Inflammatory macrophage (primary cell): ENCODE data around the gene OTOF.
A peak's percentile ranks its signal among the peaks of the same experiment; 100 is the strongest.
"Not testable (repeated sequence)": the region's sequence is repeated elsewhere in the genome, so short reads cannot be mapped to it uniquely, and the experiment has no call there.

Experiments used
- DNase-seq, 2 donors: peaks; one replicate each; pipeline ENCODE4 v3.0.0-alpha.2; 2020 to 2022

Gene OTOF

DNA sequence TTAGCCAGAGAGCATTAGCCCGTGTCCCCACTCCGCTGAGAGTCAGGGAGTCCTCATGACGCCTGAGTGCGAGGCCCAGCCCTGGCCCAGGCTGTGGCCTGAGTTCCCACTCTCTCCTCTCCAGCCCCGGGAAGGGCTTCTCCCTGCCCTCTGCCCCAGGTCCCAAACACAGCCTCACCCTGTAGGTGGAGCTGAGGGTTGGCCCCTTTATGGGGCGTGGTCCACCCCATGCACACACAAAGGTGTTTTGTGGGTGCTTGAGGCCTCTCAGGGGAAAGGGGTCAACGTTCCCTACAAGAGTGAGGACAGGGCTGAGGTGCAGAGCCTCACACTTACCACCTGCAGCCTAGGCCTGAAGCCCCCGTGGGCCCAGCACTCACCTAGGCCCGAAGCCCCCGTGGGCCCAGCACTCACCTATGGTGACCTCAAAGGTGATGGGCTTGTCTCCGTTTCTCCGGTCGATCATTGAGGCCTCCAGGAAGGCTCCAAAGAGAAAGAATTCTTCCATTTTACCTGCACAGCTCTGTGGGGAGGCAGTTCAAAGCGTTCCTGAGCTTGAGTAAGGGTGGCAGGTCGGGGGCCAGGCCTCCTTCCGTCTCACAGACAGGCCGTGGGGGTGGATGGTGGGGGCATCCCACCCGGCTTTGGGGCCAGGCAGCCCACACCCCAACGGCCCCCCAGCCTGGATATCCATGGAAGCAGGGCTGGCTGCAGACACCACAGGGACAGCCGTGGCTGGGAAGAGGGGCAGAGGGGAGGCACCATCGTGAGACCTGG is 2.1 kb upstream of the OTOF start:
- DNase-seq = no peak

DNA sequence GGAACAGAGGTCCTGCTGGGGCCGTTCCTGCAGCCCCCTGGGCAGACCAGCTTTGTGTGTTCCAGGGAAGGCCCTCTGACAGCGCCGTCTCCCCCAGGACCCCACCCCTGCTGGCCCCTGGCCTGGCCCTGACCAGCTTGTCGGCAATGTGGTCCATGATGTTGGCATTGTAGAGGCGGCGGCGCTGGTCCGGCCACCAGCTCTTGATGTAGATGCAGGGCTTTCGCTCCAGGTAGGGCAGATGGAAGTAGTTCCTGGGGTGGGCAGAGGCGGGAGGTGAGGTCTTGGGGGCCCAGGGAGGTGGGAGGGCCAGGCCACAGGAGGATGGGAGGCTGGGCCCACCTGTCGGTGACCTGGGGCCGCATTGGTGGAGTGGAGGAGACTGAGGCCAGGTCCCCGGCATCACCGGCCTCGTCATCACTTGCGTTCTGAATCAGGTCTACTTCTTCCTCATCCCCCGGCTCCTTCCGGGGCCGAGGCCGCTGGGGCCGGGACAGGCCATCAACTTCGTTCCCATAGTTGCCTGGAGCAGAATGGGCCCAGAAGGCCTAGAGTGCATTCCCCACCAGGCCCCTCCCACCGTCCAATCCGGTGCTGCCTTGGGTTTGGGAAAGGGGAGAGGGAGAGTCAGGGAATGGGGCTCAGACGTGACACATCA is 1.3 kb upstream of the OTOF start:
- DNase-seq = no peak

DNA sequence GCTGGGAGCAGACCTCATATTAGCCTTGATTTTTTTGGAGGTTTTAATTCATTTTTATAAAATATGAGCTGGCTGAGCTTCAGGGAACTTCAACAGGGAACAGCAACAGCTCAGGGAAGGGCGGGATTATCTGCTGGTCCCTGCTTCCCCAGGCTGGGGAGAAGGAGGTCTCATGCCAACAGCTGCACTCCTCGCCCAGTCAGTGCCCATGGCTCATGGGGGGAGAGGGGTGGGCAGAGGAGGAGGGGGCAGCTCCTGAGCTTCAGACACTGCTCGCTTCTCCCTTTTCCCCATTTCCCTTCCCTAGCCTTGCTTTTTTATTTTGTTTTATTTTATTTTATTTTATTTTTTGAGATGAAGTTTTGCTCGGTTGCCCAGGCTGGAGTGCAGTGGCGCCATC is 442 bp upstream of the OTOF start:
- DNase-seq = no peak

DNA sequence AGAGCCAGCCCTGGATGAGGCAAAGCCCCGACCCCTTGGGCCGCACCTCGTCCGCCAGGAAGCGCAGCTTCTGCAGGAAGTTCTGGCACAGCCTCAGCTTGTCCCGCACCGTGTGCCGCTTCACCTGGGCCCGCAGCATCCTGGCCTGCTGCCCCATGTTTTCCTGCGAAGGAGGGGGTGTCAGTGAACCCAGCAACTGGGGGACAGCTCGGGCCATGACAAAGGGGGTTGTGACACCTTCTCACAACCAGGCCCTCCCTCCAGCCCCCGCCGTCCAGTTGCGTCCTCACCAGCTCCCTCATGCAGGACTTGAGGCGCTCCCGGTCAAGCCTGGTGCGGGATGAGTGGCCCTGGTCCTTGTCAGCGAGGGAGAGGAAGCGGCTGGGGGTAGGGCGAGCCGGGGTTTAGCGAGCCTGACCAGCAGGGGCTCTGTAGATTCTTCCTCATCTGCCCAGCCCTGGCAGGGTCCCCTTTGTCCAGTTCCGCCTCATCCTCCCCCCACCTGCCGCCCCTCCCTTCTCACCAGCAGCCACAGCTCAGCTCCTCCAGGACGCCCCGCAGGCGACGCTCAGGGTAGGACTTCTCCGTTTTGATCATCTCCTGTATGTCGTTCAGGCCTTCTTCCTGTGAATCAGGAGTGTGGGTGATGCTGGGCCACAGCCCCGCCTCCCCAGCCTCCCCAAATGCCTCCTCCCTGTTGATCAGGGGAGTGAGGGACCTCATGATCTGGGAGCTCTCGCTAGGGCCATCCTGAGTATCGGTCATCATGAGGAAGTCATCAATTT is 606 bp downstream of the OTOF start:
- DNase-seq = peak; percentile 3 to 19

DNA sequence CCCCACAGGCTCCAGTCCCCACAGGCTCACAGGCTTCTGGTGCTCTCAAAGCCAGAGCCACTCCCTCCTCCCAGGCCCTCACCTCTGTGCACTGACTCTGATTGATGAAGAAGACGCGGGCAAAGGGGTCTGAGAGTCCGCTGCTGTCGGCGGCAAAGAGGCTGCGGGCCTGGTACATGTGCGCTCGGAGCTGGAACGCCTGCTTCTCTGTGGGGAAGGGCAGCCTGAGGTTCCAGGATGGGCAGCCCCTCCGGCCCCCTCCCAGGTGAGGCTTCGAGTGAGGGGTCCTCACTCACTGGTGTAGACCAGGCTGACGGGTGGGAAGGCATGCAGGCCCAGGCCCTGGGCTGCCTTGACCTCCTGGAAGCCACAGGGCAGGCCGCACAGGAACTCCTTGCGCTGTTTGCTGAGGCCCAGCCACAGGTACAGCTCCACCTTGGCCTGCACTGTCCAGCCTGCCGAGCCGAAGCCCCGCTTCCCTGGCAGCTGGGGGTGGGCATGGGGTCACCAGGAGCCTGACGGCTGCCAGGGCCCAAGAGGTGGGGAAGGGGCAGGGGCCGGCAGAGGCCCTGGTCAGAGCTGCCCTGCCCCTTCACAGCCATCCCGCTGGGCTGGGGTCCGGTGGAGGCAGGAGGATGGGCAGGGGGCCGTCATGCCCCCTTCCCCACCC is 2.0 kb downstream of the OTOF start:
- DNase-seq = no peak

DNA sequence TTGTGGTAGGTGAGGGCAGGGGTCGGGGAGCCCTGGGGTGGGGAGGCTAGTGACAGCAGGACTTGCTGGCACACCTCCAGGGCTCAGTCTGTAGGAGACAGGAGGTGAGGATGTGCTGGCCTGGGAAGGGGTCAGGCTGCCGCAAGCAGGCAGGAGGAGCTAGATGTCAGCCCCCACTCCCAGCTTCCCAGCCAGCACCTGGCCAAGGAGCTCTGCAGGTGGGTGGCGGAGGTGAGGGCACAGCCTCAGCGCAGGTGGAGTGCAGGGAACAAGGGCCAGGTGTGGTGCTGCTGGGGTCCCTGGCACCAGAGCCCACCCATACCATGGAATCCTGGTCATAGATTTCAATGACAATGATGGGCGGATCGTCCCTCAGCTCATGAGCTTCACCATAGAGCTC is 2.9 kb downstream of the OTOF start:
- no peak for DNase-seq

DNA sequence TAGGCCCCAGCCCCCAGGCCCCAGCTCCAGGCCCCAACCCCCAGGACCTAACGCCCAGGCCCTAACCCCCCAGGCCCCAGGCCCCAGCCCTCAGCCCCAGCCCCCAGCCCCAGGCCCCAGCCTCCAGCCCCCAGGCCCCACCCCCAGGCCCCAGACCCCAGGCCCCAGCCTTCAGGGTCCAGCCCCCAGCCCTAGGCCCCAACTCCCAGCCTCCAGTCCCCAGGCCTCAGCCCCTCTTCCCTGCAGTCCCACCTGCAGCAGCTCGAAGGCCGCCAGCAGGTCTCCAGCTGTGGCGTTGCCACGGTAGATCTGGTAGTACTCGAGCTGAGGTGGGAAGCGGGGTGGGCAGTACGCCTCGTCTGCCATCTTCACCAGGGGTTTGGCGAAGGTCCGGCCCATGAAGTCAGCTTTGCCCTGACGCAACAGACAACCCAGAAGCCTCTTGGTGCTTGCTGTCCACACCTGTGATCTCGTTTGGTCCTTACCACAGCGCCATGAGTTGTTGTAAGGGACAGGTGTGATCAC is 3.6 kb downstream of the OTOF start:
- no peak for DNase-seq

DNA sequence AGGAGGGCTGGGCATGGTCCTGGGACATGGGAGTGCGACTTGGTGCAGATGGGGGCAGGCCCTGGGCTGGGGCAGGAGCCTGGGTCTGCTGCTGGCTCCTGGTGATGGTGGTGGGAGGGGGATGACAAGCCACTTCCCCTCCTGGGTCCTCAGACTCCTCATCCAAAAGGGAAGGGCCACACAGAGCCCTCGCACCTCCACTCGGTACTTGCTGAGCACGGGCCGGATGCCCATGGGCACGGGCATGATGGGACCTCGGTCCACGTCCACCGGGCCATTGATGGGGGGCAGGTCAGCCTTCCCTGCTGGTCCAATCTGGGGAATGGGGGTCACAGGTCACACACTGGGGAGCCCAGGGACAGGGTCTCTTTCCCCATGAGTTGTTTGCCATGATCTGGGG is 4.1 kb downstream of the OTOF start:
- DNase-seq = no peak

DNA sequence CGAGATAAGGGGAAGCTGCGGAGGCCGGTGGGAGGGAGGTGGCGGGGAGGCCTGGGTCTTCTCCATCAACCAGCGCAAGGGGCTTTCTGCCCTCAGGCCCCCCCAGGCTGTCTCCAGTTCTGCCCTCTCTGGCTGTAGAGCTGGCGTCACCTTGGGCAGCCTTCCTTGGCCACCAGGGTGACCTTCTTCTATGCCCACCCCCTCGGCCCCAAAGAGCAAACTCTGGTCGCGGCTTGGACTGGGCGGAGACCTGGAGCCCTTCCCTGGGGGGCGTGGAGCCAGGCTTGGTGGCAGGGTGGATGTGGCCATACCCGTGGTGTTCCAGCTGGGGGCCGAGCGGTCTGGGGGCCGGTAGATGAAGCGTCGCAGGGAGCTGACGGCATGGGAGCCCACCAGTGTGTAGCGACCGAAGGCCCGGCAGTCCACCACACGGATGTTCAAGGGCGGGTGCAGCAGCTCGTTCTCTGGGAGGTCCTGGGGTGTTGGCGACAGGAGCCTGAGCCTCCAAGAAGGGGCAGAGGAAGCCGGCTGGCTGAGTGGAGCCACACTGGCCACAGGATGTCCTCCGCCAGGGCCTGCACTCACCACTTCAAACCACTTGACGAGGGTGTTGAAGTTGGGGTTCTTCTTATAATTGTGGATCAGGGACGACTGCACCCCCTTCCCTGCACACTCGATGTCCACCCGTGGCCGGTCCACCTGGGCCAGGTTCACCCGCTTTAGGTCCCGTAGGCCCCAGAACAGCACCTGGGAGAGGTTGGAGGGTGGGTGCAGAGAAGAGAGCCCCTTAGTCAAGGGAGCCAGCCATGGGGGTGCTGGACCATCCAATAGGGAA is 4.9 kb downstream of the OTOF start:
- no peak for DNase-seq

DNA sequence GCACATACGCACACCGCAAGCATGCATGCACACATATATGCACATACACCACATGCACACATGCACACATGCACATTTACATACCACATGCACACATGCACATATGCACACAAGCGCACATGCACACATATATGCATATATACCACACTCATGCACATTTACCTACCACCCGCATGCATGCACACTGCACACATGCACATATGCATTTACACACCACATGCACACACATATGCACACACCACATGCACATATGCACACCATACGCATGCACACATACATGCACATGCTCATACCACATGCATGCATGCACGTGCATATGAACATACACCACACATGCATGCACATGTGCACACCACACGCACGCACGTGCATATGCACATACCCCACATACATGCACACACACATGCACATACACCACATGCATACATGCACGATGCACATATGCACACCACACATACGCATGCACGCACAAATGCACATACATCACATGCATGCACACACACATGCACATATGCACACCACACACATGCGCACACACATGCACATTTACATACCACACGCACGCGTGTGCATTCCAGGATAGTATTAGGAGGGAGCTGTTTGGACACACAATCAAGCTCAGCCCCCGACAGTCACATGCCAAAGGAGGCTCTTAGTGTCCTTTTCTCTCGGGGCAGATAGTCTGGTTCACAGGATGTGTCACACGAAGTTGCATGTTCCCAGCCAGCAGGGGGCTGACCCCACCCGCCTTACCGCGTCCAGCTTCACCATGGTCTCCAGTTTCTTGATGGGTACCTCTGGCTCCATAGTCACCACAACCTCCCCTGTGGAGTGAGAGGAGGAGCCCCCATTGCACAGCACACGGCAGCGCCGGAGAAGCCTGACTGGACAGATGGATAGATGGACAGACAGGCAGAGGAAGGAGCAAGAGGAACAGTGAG is 5.9 kb downstream of the OTOF start:
- no peak for DNase-seq

DNA sequence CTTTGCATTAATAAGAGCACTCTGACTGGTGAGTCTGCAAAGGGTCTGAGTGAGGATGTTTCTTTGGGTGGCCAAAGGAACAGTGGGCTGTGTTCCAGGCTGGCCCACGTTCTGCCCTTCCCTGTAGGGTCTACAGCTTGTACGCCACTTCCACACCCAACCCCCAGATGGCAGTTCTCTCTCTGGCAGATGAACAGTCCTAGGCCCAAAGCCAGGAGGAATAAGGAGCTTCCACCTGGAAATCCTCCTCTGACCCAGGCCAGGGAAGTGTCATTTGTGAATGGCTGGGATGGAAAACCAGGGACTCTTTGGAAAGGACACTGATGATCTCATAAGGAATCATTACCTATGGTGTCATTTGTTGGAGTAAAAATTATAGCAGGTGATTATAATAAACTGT is 6.6 kb downstream of the OTOF start:
- DNase-seq = no peak

DNA sequence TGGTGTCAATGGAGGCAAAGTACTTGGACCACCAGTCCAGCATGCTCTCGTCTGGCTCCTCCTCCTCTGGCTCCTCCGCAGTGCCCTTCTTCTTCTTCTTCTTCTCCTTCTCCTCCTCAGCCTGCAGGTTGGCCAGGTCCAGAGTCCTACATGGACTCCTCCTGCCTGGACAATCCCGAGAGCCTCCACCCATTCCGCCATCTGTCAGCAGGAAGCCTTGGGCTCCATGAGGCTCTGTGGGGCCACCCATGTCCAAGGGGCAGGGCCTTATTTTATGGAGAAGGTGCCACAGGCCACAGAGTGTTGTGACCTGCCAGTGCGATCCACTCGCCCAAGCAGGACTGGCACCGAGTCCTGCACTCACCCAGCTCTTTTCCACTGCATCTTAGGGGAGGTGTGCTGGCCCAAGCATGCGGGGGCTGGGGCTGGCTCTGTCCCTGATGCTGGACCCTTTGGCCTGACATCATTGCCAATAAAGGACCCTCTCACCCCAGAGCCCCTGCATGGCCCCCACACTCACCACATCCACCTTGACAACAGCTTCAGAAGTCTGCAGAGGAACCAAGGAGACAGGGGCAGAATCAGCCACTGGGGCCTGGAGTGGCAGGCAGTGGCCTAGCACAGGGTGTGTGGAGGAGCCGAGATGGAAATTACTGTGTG is 7.2 kb downstream of the OTOF start:
- no peak for DNase-seq

DNA sequence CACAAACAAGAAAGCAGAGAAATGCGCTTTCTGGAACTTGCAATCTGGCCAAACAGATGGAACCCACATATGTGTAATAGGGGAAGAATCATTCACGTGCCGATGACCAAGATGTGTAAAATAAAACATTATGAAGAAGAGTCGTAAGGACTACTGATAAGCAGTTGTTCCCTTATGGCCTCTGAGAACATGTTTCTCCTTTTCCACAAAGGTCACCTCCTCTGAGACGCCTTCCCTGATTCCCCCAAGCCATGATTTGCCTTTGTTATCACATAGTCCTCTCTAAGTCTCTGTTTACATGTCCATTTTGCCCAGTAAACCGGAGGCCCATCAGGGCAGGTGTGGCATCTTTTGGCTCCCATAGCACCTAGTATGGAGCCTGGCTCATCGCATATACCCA is 8.0 kb downstream of the OTOF start:
- no peak for DNase-seq

DNA sequence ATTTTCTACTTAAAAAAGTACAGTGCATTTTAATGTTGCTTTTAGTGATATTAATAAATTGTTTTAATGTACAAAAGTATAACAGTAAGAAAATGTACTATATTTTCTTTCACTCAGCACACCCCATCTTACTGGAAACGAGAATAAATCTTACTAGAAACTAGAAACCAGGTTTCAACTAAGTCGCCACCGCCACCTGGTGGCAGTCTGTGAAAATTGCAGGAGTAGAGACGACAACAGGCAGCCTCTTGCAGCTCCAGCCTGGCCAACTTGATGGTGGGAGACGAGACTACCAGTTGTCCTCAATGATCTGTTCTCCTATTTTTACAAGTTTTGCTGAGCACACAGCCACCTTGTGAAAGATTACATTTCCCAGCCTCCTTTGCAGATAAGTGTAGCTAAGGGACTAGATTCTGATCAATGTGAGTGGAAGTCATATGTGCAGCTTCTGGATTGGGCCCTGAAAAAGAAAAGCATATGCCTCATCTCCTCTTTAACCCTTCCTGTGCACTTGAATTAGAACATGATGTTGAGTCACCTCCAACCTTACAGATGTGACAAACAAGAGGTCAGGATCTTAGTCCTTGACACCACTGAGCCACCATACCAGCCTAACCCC is 8.7 kb downstream of the OTOF start:
- peak; percentile 87 to 92 for DNase-seq

DNA sequence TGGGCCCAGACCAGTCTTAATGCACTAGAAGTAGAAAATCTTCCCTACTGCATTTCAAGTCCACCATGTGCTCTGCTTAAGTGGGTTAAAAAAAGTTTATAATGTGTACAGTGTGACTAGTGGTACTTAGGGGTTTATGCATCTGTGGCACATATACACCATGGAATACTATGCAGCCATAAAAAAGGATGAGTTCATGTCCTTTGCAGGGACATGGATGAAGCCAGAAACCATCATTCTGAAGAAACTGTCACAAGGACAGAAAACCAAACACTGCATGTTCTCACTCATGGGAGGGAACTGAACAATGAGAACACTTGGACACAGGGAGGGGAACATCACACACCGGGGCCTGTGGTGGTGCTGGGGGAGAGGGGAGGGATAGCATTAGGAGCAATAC is 9.4 kb downstream of the OTOF start:
- not testable (repeated sequence) for DNase-seq

DNA sequence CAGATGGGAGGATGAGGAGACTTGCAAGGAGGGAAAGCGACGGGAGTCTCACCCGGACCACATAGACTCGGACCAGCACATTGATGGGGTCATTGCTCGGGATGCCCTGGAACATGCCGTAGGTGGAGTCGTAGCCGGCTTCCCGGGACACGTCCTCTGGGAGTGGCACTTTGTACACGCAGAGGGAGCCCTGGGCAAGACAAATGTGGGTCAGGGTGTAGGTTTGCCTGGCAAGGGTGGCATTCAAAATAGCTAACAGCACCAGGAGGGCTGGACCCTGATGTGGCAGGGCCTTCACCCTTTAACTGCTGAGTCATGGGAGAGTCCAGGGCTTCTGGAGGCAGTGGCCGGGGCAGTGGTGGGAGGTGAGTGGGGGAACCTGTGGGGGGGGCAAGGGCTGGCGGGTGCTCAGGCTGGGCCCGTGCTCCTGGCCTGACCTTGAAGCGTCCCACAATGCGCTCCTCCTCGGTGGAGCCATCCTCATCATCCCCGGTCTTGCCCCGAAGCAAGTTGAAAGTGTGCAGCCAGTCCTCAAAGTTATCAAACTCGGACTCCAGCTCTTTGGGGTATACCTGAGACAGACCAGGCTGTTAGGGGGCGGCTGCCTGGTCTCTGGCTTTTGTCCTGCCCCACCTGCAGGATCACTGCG is 11.1 kb downstream of the OTOF start:
- DNase-seq = no peak

DNA sequence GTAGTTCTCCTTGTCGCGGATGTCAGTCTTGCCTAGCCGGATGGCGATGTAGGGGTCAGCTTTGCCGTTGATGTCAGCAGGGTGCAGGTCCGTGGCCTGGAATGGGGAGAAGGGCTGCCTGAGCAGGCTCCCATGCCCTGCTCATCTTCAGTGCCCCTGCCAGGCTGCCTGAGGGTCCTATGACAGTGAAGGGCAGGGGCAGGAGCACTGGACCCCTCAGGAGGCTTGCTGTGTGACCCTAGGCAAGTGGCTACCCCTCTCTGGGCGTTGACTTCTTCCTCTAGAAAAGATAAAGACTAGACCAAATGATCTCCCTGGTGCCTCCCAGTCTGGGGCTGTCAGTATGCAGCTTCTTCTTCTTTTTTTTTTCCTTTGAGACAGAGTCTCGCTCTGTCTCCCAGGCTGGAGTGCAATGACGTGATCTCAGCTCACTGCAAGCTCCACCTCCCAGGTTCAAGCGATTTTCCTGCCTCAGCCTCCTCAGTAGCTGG is 11.9 kb downstream of the OTOF start:
- DNase-seq = no peak

DNA sequence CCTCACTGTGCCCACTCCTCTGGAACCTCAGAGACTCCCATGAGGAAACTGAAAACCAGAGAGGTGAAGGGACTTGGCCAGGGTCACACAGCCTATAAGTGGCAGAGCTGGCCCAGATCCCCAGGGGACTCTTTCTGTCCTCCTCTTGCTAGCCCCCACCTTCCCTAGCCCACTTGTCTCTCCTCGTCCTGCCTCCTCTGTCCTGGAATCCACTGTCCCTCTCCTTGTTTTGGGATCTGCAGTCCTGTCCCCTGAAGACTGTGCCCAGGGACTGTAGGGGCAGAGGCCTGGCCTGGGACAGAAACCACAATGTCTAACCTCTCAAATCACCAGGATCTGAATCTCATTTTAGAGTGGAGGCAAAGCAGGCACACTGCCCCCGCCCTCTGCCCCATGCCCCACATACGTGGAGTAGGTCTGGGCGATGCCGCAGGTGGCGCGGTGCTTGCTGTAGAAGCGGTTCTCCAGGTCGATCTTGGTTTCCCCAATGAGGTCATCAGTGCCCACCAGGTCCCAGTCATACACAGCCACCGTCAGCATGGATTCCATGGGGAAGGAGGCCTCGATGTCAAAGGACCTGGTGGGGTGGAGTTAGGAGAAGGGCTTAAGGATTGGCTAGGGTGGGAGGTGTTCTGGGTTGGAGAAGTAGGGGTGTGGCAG is 12.5 kb downstream of the OTOF start:
- no peak for DNase-seq
